PC-3 (cell line): ENCODE results near the gene TAF4. TPM values are rescaled to one million over a fixed set of nuclear protein-coding genes. Genes with fewer than 3 reads are reported as not detected.

ENCODE experiments used
- ATAC-seq: fragments of 200-7000 bp; cut with Tn5 transposase; 2 replicates; pipeline ENCODE4 v1.9.1; 2020; ENCODE audit warnings: mild to moderate bottlenecking, moderate library complexity
- BruUV-seq: library from RNA; stranded (reverse); fragments of 400-500 nt; replicated peaks from 2 replicates; lab custom pipeline; 2021; lab: Mats Ljungman, UMichigan
- CTCF ChIA-PET: fragments of 300-600 bp; sonication (Branson Sonifier 250); formaldehyde crosslinking; loops from one replicate; lab custom pipeline; 2022; ENCODE audit warnings: antibody characterized with exemption; lab: Charles Lee
- POLR2A ChIA-PET: fragments of 300-600 bp; sonication (Branson Sonifier 250); formaldehyde crosslinking; loops from one replicate; lab custom pipeline; 2022; ENCODE audit warnings: antibody characterized with exemption; ENCODE audit not compliant: unreplicated experiment; lab: Charles Lee
- DNase-seq: peaks from one replicate; pipeline ENCODE4 v3.0.0-alpha.2; 2015
- H2AFZ ChIP-seq: fragments of 300-600 bp; sonication (generic); 2 replicates; pipeline ENCODE4 v1.6.0; 2016; ENCODE audit warnings: antibody characterized with exemption, low read length
- H3F3A ChIP-seq: fragments of 300-600 bp; sonication (generic); one replicate; pipeline ENCODE4 v1.6.0; 2017; ENCODE audit warnings: antibody characterized with exemption, low read length, control low read depth, mild to moderate bottlenecking; ENCODE audit not compliant: unreplicated experiment
- H3K27ac ChIP-seq: fragments of 300-600 bp; sonication (generic); 2 replicates; pipeline ENCODE4 v1.5.1; 2016; ENCODE audit warnings: mild to moderate bottlenecking, low read length
- H3K27me3 ChIP-seq: fragments of 300-600 bp; sonication (generic); 2 replicates; pipeline ENCODE4 v1.6.1; 2016; ENCODE audit warnings: low read length, mixed read lengths
- H3K36me3 ChIP-seq: fragments of 300-600 bp; sonication (generic); 2 replicates; pipeline ENCODE4 v1.6.1; 2016; ENCODE audit warnings: low read depth, mixed run types, low read length, mixed read lengths
- H3K4me1 ChIP-seq: fragments of 300-600 bp; sonication (generic); 2 replicates; pipeline ENCODE4 v1.5.1; 2016; ENCODE audit warnings: low read length; ENCODE audit not compliant: insufficient read depth
- H3K4me2 ChIP-seq: fragments of 300-600 bp; sonication (generic); 2 replicates; pipeline ENCODE4 v1.6.0; 2016; ENCODE audit warnings: low read length
- H3K4me3 ChIP-seq: fragments of 300-600 bp; sonication (generic); 2 replicates; pipeline ENCODE4 v1.5.1; 2016; ENCODE audit warnings: mild to moderate bottlenecking, low read length, mixed read lengths
- H3K79me2 ChIP-seq: fragments of 300-600 bp; sonication (generic); 2 replicates; pipeline ENCODE4 v1.6.1; 2017; ENCODE audit warnings: low read length, mixed read lengths
- H3K9ac ChIP-seq: fragments of 300-600 bp; sonication (generic); 2 replicates; pipeline ENCODE4 v1.6.0; 2016; ENCODE audit warnings: mild to moderate bottlenecking, low read length
- H3K9me2 ChIP-seq: fragments of 300-600 bp; sonication (generic); replicated peaks from 2 replicates; pipeline ENCODE4 v1.6.1; 2016; ENCODE audit warnings: mixed run types, low read length, mixed read lengths
- H3K9me3 ChIP-seq: fragments of 300-600 bp; sonication (generic); 2 replicates; pipeline ENCODE4 v1.6.1; 2016; ENCODE audit warnings: low read length, mixed read lengths
- H4K20me1 ChIP-seq: fragments of 300-600 bp; sonication (generic); 2 replicates; pipeline ENCODE4 v1.6.1; 2016; ENCODE audit warnings: low read length, mixed read lengths
- EZH2 ChIP-seq: fragments of 300-600 bp; sonication (generic); IDR thresholded peaks from one replicate; pipeline ENCODE4 v1.6.1; 2017; ENCODE audit warnings: antibody characterized with exemption, mild to moderate bottlenecking, low read length; ENCODE audit not compliant: unreplicated experiment
- EZH2phosphoT487 ChIP-seq: fragments of 300-600 bp; sonication (generic); IDR thresholded peaks from 2 replicates; pipeline ENCODE4 v1.6.1; 2018; ENCODE audit warnings: mild to moderate bottlenecking, antibody characterized with exemption, low read length, borderline replicate concordance
- intact Hi-C: fragments of 100-400 bp; cut with micrococcal nuclease; formaldehyde crosslinking; loops from 2 replicates; pipeline ENCODE4 v1.9.0; 2023
- total RNA-seq: library from RNA; depleted of rRNA; stranded (reverse); fragments of >200 nt; gene quantifications from 2 replicates; pipeline ENCODE4 v1.2.3, GENCODE V29; 2014
- TF ChIP-seq, protein P1 (sequence below): fragments of 300-600 bp; sonication (generic); conservative IDR thresholded peaks from 2 replicates; pipeline ENCODE4 v1.5.1; 2017; ENCODE audit warnings: antibody characterized with exemption, low read depth, mild to moderate bottlenecking, low read length

TAF4 gene
- total RNA-seq, 1 experiment from 2014 or later, result 9.6 TPM

DNA sequence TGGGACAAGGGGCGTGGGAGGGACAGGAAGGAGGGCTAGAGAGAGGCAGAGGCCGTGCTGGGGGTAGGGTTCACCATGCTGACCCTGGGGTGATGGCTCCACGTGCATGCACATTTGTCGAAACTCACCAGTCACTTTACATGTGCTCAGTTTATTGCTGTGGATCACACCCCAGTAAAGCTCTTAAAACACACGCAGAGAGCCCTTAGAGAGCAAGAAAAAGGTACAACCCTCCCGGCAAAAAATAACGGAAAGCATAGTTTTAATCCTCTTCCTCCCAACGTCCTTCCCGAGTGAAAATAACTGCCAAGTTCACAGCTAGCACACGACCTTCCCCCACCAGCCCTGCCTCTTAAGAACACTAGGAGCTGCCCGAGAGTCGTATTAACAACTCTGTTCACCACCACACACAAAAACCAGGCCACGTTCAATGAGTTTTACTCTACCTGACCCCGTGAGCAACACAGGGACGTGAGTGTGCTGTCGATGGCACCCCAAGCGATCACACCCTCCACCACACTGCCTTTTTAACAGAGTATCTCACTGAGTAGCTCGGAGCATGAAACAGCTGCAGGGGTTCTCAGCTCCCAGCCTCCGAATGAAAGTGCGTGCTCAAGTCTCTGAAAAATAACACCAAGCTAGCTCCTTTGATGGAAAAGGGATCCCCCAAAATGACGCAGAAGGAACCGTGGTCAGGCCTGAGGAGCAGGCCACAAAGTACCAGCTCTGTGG, 39.7 kb downstream of the TAF4 start:
- Histone ChIP-seq H3K9ac (no peak overlapping the region), H3K36me3 (no peaks in the 10 kb centered on the region; the same call in 1 of the 2 replicates), H3K79me2 (peaks cover 99% of the 10 kb centered on the region), H3K27ac (no peak overlapping the region), H3F3A (no peaks in the 10 kb centered on the region), H4K20me1 (peaks cover 6% of the 10 kb centered on the region; the same call in 1 of the 2 replicates), H3K27me3 (no peaks in the 10 kb centered on the region), H3K4me3 (no peak overlapping the region), H3K4me1 (peaks cover 7% of the 10 kb centered on the region), H3K9me2 (no peaks in the 10 kb centered on the region), H3K4me2 (no peak overlapping the region), H2AFZ (no peak overlapping the region), H3K9me3 (no peaks in the 10 kb centered on the region)
- ChIA-PET CTCF (no interaction called here), POLR2A (interaction anchor here (0.6 kb wide), 1 partner anchor 173 kb away, joined by 5 read pairs; no protein-coding TSS in a partner anchor)
- DNase-seq, result no peak
- no TSS peak for BruUV-seq
- TF ChIP-seq EZH2phosphoT487, result no peak
- TF ChIP-seq EZH2, result no peak
- TF ChIP-seq, protein P1, sequence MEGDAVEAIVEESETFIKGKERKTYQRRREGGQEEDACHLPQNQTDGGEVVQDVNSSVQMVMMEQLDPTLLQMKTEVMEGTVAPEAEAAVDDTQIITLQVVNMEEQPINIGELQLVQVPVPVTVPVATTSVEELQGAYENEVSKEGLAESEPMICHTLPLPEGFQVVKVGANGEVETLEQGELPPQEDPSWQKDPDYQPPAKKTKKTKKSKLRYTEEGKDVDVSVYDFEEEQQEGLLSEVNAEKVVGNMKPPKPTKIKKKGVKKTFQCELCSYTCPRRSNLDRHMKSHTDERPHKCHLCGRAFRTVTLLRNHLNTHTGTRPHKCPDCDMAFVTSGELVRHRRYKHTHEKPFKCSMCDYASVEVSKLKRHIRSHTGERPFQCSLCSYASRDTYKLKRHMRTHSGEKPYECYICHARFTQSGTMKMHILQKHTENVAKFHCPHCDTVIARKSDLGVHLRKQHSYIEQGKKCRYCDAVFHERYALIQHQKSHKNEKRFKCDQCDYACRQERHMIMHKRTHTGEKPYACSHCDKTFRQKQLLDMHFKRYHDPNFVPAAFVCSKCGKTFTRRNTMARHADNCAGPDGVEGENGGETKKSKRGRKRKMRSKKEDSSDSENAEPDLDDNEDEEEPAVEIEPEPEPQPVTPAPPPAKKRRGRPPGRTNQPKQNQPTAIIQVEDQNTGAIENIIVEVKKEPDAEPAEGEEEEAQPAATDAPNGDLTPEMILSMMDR, result no peak
- ATAC-seq, result no peak
- intact Hi-C loops, result no loop called here

DNA sequence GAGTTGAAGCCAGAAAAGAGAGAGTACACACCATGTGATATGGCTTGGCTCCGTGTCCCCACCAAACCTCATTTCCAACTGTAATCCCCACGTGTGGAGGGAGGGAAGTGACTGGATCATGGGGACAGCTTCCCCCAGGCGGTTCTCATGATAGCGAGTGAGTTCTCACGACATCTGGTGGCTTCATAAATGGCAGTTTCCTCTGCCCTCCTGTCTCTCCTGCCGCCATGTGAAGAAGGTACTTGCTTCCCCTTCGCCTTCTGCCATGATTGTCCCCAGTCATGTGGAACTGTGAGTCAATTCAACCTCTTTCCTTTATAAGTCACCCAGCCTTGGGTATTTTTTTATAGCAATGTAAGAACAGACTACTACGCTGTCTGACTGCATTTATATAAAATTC, 40.3 kb downstream of the TAF4 start:
- no peaks in the 10 kb centered on the region for H3K9me2 ChIP-seq
- no peak for TF ChIP-seq EZH2phosphoT487
- TF ChIP-seq EZH2, result no peak
- TF ChIP-seq, protein P1, result no peak
- H3K4me3 ChIP-seq, result no peak overlapping the region
- ATAC-seq, result no peak
- H3K4me1 ChIP-seq, result peaks cover 1% of the 10 kb centered on the region
- no peaks in the 10 kb centered on the region for H3K9me3 ChIP-seq
- peaks cover 12% of the 10 kb centered on the region; the same call in 1 of the 2 replicates for H4K20me1 ChIP-seq
- H3K27ac ChIP-seq, result no peak overlapping the region
- no peaks in the 10 kb centered on the region for H3F3A ChIP-seq
- CTCF ChIA-PET, result no interaction called here
- H3K36me3 ChIP-seq, result no peaks in the 10 kb centered on the region; the same call in 1 of the 2 replicates
- no peak overlapping the region for H3K4me2 ChIP-seq
- no peaks in the 10 kb centered on the region for H3K27me3 ChIP-seq
- H3K9ac ChIP-seq, result no peak overlapping the region
- no peak overlapping the region for H2AFZ ChIP-seq
- H3K79me2 ChIP-seq, result peaks cover 99% of the 10 kb centered on the region
- POLR2A ChIA-PET, result no interaction called here
- no peak for DNase-seq
- BruUV-seq, result no TSS peak
- intact Hi-C loops, result no loop called here

DNA sequence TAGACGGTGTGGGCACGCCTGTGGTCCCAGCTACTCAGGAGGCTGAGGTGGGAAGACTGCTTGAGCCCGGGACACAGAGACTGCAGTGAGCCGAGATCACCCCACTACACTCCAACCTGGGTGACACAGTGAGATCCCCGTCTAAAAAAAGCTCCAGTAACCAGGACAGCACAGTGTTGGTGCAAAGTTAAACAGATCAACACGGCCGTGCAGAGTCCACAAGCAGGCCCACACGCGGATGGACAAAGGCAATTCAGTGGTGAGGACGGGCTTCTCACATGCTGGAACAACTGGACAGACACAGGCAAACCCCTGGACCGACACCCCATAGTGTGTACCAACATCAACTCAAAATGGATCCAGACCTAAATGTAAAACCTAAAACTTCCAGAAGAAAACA, 41.7 kb downstream of the TAF4 start:
- H3K27ac ChIP-seq, result no peak overlapping the region
- no peaks in the 10 kb centered on the region for H3K27me3 ChIP-seq
- H3K4me3 ChIP-seq, result no peak overlapping the region
- BruUV-seq, result no TSS peak
- no peaks in the 10 kb centered on the region; the same call in 1 of the 2 replicates for H3K36me3 ChIP-seq
- no peak overlapping the region for H3K4me2 ChIP-seq
- DNase-seq (no peak), ATAC-seq (no peak)
- no peaks in the 10 kb centered on the region for H3F3A ChIP-seq
- peaks cover 99% of the 10 kb centered on the region for H3K79me2 ChIP-seq
- no peaks in the 10 kb centered on the region for H3K9me2 ChIP-seq
- no peak overlapping the region for H3K9ac ChIP-seq
- H4K20me1 ChIP-seq, result peaks cover 18% of the 10 kb centered on the region; the same call in 1 of the 2 replicates
- TF ChIP-seq EZH2phosphoT487 (no peak), EZH2 (no peak)
- TF ChIP-seq, protein P1, result no peak
- POLR2A ChIA-PET, result no interaction called here
- intact Hi-C loops, result no loop called here
- H2AFZ ChIP-seq, result no peak overlapping the region
- H3K9me3 ChIP-seq, result no peaks in the 10 kb centered on the region
- no peaks in the 10 kb centered on the region for H3K4me1 ChIP-seq
- CTCF ChIA-PET, result no interaction called here
